A673 (cell line): Measurements from ENCODE around the gene XKR8. TPM values are rescaled to one million over a fixed set of nuclear protein-coding genes. Genes with fewer than 3 reads are reported as not detected.

Experiments
- BruUV-seq: library from RNA; stranded (reverse); fragments of 400-500 nt; replicated peaks from 2 replicates; lab custom pipeline; 2021; lab: Mats Ljungman, UMichigan
- CTCF ChIA-PET: fragments of 300-600 bp; sonication (Branson Sonifier 250); formaldehyde crosslinking; loops from one replicate; lab custom pipeline; 2022; ENCODE audit warnings: antibody characterized with exemption; lab: Charles Lee
- POLR2A ChIA-PET: fragments of 300-600 bp; sonication (Branson Sonifier 250); formaldehyde crosslinking; loops from one replicate; lab custom pipeline; 2022; ENCODE audit warnings: antibody characterized with exemption; ENCODE audit not compliant: low non-redundant PET; lab: Charles Lee
- DNase-seq: peaks from one replicate; pipeline ENCODE4 v3.0.0-alpha.2; 2015; ENCODE audit warnings: low spot score
- H3K27ac ChIP-seq: fragments of 200-600 bp; sonication (generic); 2 replicates; pipeline ENCODE4 v1.5.1; 2016; ENCODE audit warnings: mixed run types, low read depth, mild to moderate bottlenecking, mixed read lengths, antibody characterized with exemption, low read length; ENCODE audit not compliant: poor library complexity, severe bottlenecking
- H3K27me3 ChIP-seq: fragments of 200-600 bp; sonication (generic); replicated peaks from 2 replicates; pipeline ENCODE4 v1.6.1; 2017; ENCODE audit warnings: mixed run types, low read depth, mild to moderate bottlenecking, mixed read lengths, antibody characterized with exemption, low read length; ENCODE audit not compliant: insufficient read depth, poor library complexity
- H3K36me3 ChIP-seq: fragments of 200-600 bp; sonication (generic); 2 replicates; pipeline ENCODE4 v1.6.1; 2016; ENCODE audit warnings: mixed run types, mild to moderate bottlenecking, mixed read lengths, antibody characterized with exemption, low read length; ENCODE audit not compliant: insufficient read depth, poor library complexity, severe bottlenecking
- H3K4me1 ChIP-seq: fragments of 200-600 bp; sonication (generic); 2 replicates; pipeline ENCODE4 v1.6.1; 2017; ENCODE audit warnings: mixed run types, mild to moderate bottlenecking, mixed read lengths, antibody characterized with exemption, low read length; ENCODE audit not compliant: insufficient read depth, poor library complexity, severe bottlenecking
- H3K4me3 ChIP-seq: fragments of 200-600 bp; sonication (generic); 2 replicates; pipeline ENCODE4 v1.5.1; 2016; ENCODE audit warnings: low read depth, mixed run types, mild to moderate bottlenecking, mixed read lengths, low read length; ENCODE audit not compliant: poor library complexity, severe bottlenecking
- H3K9me3 ChIP-seq: fragments of 200-600 bp; sonication (generic); 2 replicates; pipeline ENCODE4 v1.6.1; 2016; ENCODE audit warnings: mixed run types, low read depth, mild to moderate bottlenecking, mixed read lengths, antibody characterized with exemption, low read length; ENCODE audit not compliant: poor library complexity, severe bottlenecking
- EZH2 ChIP-seq: fragments of 200-600 bp; sonication (generic); IDR thresholded peaks from 2 replicates; pipeline ENCODE4 v1.6.1; 2017; ENCODE audit warnings: borderline replicate concordance, low read depth, mild to moderate bottlenecking, mixed read lengths, antibody characterized with exemption, low read length; ENCODE audit not compliant: poor library complexity, severe bottlenecking
- intact Hi-C: fragments of 100-400 bp; cut with micrococcal nuclease; formaldehyde crosslinking; loops from one replicate; pipeline ENCODE4 v1.10.0; 2022; ENCODE audit not compliant: unreplicated experiment
- total RNA-seq: library from RNA; stranded (reverse); gene quantifications from 2 replicates; pipeline ENCODE4 v1.2.3, GENCODE V29; 2021
- TF ChIP-seq, protein P1 (sequence below): fragments of 300-800, 200-600 bp; sonication (generic); conservative IDR thresholded peaks from 2 replicates; pipeline ENCODE4 v1.5.1; 2017; ENCODE audit warnings: low read depth, mild to moderate bottlenecking, antibody characterized with exemption, low read length, moderate library complexity, mixed read lengths

Gene XKR8
- total RNA-seq, 1 experiment from 2014 or later, result 6.4 TPM

DNA sequence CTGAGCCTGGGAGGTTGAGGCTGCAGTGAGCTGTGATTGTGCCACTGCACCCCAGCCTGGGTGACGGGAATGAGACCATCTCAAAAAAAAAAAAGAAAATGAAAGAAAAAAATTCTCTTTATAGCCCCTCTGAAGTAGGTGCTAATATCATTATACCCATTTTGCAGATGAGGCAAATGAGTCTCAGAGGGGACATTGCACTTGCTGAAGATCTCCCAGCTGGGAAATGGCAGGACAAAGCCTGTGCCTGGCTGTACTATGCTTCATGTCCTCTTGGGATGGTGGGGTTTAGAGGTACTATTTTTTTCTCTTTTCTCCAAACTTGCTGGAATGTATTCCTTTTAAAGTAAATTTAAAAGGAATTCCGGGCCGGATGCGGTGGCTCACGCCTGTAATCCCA is 23.4 kb upstream of the XKR8 start:
- H3K4me3 ChIP-seq, result no peak overlapping the region
- POLR2A ChIA-PET, result no interaction called here

DNA sequence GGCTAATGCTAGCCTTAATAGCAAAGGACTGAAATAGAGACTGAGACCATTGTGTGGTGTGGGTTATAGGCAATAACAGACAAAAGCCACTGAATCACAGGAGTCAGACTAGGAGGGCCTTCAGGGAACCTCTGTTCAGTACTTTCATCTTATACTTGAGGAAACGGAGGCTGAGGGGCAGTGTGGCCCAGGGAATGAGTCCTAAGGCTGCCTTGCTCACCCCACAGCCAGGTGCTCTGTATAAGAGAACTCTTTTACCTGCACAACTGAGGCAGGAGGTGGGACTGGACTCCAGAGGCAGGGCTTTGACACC is 22.3 kb upstream of the XKR8 start:
- Histone ChIP-seq H3K27ac (no peak overlapping the region), H3K9me3 (no peaks in the 10 kb centered on the region), H3K36me3 (no peaks in the 10 kb centered on the region), H3K4me1 (peaks cover 4% of the 10 kb centered on the region), H3K27me3 (no peaks in the 10 kb centered on the region), H3K4me3 (no peak overlapping the region)
- DNase-seq, result no peak
- ChIA-PET POLR2A (no interaction called here), CTCF (interaction anchor here (1.0 kb wide), 1 partner anchor 42 kb away, joined by 3 read pairs; no protein-coding TSS in a partner anchor)
- TF ChIP-seq EZH2, result no peak
- TF ChIP-seq, protein P1, sequence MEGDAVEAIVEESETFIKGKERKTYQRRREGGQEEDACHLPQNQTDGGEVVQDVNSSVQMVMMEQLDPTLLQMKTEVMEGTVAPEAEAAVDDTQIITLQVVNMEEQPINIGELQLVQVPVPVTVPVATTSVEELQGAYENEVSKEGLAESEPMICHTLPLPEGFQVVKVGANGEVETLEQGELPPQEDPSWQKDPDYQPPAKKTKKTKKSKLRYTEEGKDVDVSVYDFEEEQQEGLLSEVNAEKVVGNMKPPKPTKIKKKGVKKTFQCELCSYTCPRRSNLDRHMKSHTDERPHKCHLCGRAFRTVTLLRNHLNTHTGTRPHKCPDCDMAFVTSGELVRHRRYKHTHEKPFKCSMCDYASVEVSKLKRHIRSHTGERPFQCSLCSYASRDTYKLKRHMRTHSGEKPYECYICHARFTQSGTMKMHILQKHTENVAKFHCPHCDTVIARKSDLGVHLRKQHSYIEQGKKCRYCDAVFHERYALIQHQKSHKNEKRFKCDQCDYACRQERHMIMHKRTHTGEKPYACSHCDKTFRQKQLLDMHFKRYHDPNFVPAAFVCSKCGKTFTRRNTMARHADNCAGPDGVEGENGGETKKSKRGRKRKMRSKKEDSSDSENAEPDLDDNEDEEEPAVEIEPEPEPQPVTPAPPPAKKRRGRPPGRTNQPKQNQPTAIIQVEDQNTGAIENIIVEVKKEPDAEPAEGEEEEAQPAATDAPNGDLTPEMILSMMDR, result no peak
- intact Hi-C loops, result no loop called here
- BruUV-seq, result no TSS peak

More for the DNA sequence above, 23.4 kb upstream of the XKR8 start:
- no peaks in the 10 kb centered on the region for H3K27me3 ChIP-seq
- BruUV-seq, result no TSS peak
- H3K4me1 ChIP-seq, result peaks cover 4% of the 10 kb centered on the region
- H3K36me3 ChIP-seq, result no peaks in the 10 kb centered on the region
- TF ChIP-seq, protein P1, result no peak
- no peak for TF ChIP-seq EZH2
- CTCF ChIA-PET, result no interaction called here
- H3K9me3 ChIP-seq, result no peaks in the 10 kb centered on the region
- DNase-seq, result no peak
- intact Hi-C loops, result no loop called here
- H3K27ac ChIP-seq, result no peak overlapping the region

- no peak for DNase-seq
- Histone ChIP-seq H3K36me3 (no peaks in the 10 kb centered on the region), H3K9me3 (no peaks in the 10 kb centered on the region), H3K4me1 (peaks cover 4% of the 10 kb centered on the region), H3K27ac (no peak overlapping the region), H3K4me3 (no peak overlapping the region), H3K27me3 (no peaks in the 10 kb centered on the region)
- no peak for TF ChIP-seq EZH2
- TF ChIP-seq, protein P1, result no peak
- ChIA-PET CTCF (interaction anchor here (0.5 kb wide), 1 partner anchor 10 kb away, joined by 9 read pairs; no protein-coding TSS in a partner anchor), POLR2A (interaction anchor here (0.6 kb wide), 1 partner anchor 43 kb away, joined by 4 read pairs; no protein-coding TSS in a partner anchor)
- no TSS peak for BruUV-seq
- intact Hi-C loops, result no loop called here
Measured at GRCh38 chr1:27938488-27938887, 21.3 kb upstream of the XKR8 start.
